Measurements from ENCODE around the gene URB1. TPM values are rescaled to one million over a fixed set of nuclear protein-coding genes. Genes with fewer than 3 reads are reported as not detected.

Gene URB1
- total RNA-seq, 4 donors from 2014 or later: 6.4 to 8.7 (median 7.3) TPM

GRCh38 chr21:32337206-32337605 lies 55.6 kb downstream of the URB1 start:
- Histone ChIP-seq H3K27ac (no peak overlapping the region), H3K36me3 (peaks cover 1 to 23% (median 7%) of the 10 kb centered on the region in 4 donors)
- DNase-seq: no peak

GRCh38 chr21:32336711-32337110 lies 56.1 kb downstream of the URB1 start:
- H3K9me3 ChIP-seq: no peaks in the 10 kb centered on the region
- no peaks in the 10 kb centered on the region for H3K27me3 ChIP-seq
- peak overlapping the region in 1 of 4 donors; percentile 15 for H3K27ac ChIP-seq
- no peak overlapping the region for H3K4me3 ChIP-seq
- DNase-seq: no peak
- peaks cover 1 to 23% (median 7%) of the 10 kb centered on the region in 4 donors for H3K36me3 ChIP-seq
- no peaks in the 10 kb centered on the region for H3K4me1 ChIP-seq
- in situ Hi-C loops (cut with MboI; ENCODE audit: low pct_ligation_motif_present in 1 of 4, low pct_unique_long_range_greater_than_20kb in 1 of 4, low sequenced_read_pairs in 3 of 4): no loop called here
- intact Hi-C loops (cut with DNase I; ENCODE audit: low total_unique reads): no loop called here
- TF ChIP-seq POLR2A (IDR thresholded peaks at IDR 0.05) (no peak), CTCF (IDR thresholded peaks at IDR 0.05) (no peak), POLR2AphosphoS5 (IDR thresholded peaks at IDR 0.05) (no peak), EP300 (IDR thresholded peaks at IDR 0.05; ENCODE audit: low read depth) (no peak)
- 67% methylated on average over 1 of the region's 1 CpG; no CpG with 5 or more reads in 1 of the 2 donors for WGBS, 2 donors (ENCODE audit: low coverage in 1 of 2)

More at GRCh38 chr21:32337206-32337605, 55.6 kb downstream of the URB1 start:
- Histone ChIP-seq H3K4me1 (no peaks in the 10 kb centered on the region), H3K9me3 (no peaks in the 10 kb centered on the region), H3K27me3 (no peaks in the 10 kb centered on the region), H3K4me3 (no peak overlapping the region)
- TF ChIP-seq POLR2A (IDR thresholded peaks at IDR 0.05): no peak
- no peak for TF ChIP-seq POLR2AphosphoS5 (IDR thresholded peaks at IDR 0.05)
- TF ChIP-seq CTCF (IDR thresholded peaks at IDR 0.05): no peak
- no peak for TF ChIP-seq EP300 (IDR thresholded peaks at IDR 0.05; ENCODE audit: low read depth)
- WGBS, 2 donors (ENCODE audit: low coverage in 1 of 2): 91% methylated on average over 8 of the region's 8 CpGs; no CpG with 5 or more reads in 1 of the 2 donors
- intact Hi-C loops (cut with DNase I; ENCODE audit: low total_unique reads) (no loop called here), in situ Hi-C loops (cut with MboI; ENCODE audit: low pct_ligation_motif_present in 1 of 4, low pct_unique_long_range_greater_than_20kb in 1 of 4, low sequenced_read_pairs in 3 of 4) (no loop called here)

- Histone ChIP-seq H3K27ac (peak overlapping the region in 1 of 4 donors; percentile 15), H3K36me3 (peaks cover 1 to 23% (median 7%) of the 10 kb centered on the region in 4 donors), H3K4me1 (no peaks in the 10 kb centered on the region), H3K4me3 (no peak overlapping the region), H3K27me3 (no peaks in the 10 kb centered on the region), H3K9me3 (no peaks in the 10 kb centered on the region)
- 82 to 89% methylated on average over 11 to 27 of the region's 27 CpGs for WGBS, 2 donors (ENCODE audit: low coverage in 1 of 2)
- no peak for DNase-seq
- TF ChIP-seq POLR2AphosphoS5 (IDR thresholded peaks at IDR 0.05) (no peak), CTCF (IDR thresholded peaks at IDR 0.05) (no peak)
- in situ Hi-C loops (cut with MboI; ENCODE audit: low pct_ligation_motif_present in 1 of 4, low pct_unique_long_range_greater_than_20kb in 1 of 4, low sequenced_read_pairs in 3 of 4) (no loop called here), intact Hi-C loops (cut with DNase I; ENCODE audit: low total_unique reads) (no loop called here)
Measured at GRCh38 chr21:32335601-32336575, 56.9 kb downstream of the URB1 start.

- 96% methylated on average over 8 to 12 of the region's 12 CpGs for WGBS, 2 donors (ENCODE audit: low coverage in 1 of 2)
- in situ Hi-C loops (cut with MboI; ENCODE audit: low pct_ligation_motif_present in 1 of 4, low pct_unique_long_range_greater_than_20kb in 1 of 4, low sequenced_read_pairs in 3 of 4) (no loop called here), intact Hi-C loops (cut with DNase I; ENCODE audit: low total_unique reads) (no loop called here)
- Histone ChIP-seq H3K36me3 (peaks cover 1 to 17% (median 8%) of the 10 kb centered on the region in 4 donors), H3K4me3 (no peak overlapping the region), H3K9me3 (no peaks in the 10 kb centered on the region), H3K27me3 (no peaks in the 10 kb centered on the region), H3K27ac (peak overlapping the region in 1 of 4 donors; percentile 12), H3K4me1 (no peaks in the 10 kb centered on the region)
- no peak for DNase-seq
- no peak for TF ChIP-seq CTCF (IDR thresholded peaks at IDR 0.05)
- TF ChIP-seq POLR2AphosphoS5 (IDR thresholded peaks at IDR 0.05): no peak
- TF ChIP-seq POLR2A (IDR thresholded peaks at IDR 0.05): no peak
- no peak for TF ChIP-seq EP300 (IDR thresholded peaks at IDR 0.05; ENCODE audit: low read depth)
Measured at GRCh38 chr21:32334980-32335531, 57.8 kb downstream of the URB1 start.

All from transverse colon (tissue), 4 donors.